Measurements from ENCODE around the gene LRRC75A. TPM values are rescaled to one million over a fixed set of nuclear protein-coding genes. Genes with fewer than 3 reads are reported as not detected.
A peak's percentile ranks its signal among the peaks of the same experiment; 100 is the strongest.

The LRRC75A gene
- total RNA-seq, 2 donors from 2014 or later, result 3.2 to 5.0 TPM

DNA sequence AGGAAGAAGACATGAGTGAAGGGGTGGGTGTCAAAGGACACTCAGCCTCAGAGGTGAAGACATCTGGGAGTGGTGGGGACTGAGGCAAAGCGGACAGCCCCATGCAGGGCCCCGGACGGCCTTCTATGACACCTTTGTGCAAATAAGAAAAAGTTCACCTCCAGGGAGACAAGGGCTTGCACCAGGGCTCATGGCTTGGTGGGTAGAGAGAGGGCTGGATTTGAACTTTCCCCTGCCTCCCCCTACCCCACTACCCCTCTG is 30.5 kb downstream of the LRRC75A start:
- no peaks in the 10 kb centered on the region for H3K9me3 Mint-ChIP-seq
- H3K4me1 ChIP-seq (ENCODE audit: control insufficient read depth, insufficient read depth, low read length), result peaks cover 10% of the 10 kb centered on the region
- TF ChIP-seq, protein P1, sequence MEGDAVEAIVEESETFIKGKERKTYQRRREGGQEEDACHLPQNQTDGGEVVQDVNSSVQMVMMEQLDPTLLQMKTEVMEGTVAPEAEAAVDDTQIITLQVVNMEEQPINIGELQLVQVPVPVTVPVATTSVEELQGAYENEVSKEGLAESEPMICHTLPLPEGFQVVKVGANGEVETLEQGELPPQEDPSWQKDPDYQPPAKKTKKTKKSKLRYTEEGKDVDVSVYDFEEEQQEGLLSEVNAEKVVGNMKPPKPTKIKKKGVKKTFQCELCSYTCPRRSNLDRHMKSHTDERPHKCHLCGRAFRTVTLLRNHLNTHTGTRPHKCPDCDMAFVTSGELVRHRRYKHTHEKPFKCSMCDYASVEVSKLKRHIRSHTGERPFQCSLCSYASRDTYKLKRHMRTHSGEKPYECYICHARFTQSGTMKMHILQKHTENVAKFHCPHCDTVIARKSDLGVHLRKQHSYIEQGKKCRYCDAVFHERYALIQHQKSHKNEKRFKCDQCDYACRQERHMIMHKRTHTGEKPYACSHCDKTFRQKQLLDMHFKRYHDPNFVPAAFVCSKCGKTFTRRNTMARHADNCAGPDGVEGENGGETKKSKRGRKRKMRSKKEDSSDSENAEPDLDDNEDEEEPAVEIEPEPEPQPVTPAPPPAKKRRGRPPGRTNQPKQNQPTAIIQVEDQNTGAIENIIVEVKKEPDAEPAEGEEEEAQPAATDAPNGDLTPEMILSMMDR (conservative IDR thresholded peaks at IDR 0.05), result no peak
- H3K4me1 Mint-ChIP-seq, result peaks cover 16% of the 10 kb centered on the region
- no peaks in the 10 kb centered on the region for H3K27me3 Mint-ChIP-seq (ENCODE audit: insufficient read depth)
- peaks cover 1% of the 10 kb centered on the region for H3K36me3 Mint-ChIP-seq (ENCODE audit: low read depth)
- no peak for DNase-seq
- H3K27me3 ChIP-seq (ENCODE audit: control insufficient read depth, insufficient read depth, low read length, poor library complexity, severe bottlenecking), result no peaks in the 10 kb centered on the region
- H3K27ac ChIP-seq (ENCODE audit: low read depth, low read length), result no peak overlapping the region
- H3K4me3 Mint-ChIP-seq, result no peak overlapping the region
- no peaks in the 10 kb centered on the region for H3K36me3 ChIP-seq (ENCODE audit: control insufficient read depth, insufficient read depth, low read length)
- H3K4me3 ChIP-seq (ENCODE audit: low read length), result no peak overlapping the region
- H3K9ac ChIP-seq (ENCODE audit: extremely low read depth, low read length, poor library complexity, severe bottlenecking), result no peak overlapping the region
- 87 to 90% methylated on average over 3 of the region's 3 CpGs for WGBS, 2 experiments (ENCODE audit: insufficient coverage in 1 of 2, insufficient read length in 1 of 2)
- H3K27ac Mint-ChIP-seq, result no peak overlapping the region
- H3K9me3 ChIP-seq (ENCODE audit: control insufficient read depth, low read length), result no peaks in the 10 kb centered on the region

DNA sequence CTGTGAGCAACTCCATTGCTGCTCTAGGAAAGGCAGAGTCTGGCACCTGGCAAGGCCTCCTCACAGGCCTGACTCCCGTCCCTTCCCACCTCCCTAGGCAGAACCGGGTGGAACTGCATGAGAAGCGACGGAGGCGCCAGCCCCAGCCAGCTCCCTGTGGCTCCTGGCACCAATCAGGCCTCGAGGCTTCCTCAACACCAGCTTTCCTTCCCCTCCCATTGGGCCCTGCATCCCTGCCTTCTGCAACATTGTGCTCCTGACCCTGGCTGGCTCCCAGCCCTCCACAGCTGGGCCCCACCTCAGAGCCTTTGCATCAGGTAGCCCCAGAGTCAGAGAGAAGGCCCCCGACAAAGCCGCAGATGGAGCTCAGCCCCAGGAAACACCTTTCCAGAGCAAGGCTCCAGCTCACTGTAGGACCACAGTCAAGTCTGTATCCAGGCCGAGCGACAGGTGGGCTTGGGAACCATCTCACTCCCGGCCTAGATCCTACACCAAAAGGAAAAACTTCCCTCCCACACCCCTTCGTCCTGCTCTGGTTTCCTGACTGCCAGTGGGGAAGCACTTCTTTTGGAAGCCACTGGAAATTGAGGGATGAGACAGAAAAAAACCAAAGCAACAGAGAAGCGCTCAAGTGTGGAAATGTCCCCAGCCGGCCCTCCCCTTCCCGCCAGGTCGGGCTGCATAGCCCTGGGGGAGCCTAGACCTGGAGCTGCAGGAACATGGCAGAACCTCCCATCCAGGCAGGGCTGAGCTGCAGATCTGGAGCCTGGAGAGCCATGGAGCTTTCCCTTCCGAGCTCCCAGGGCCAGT is 31.0 kb downstream of the LRRC75A start:
- Histone ChIP-seq H3K27me3 (ENCODE audit: control insufficient read depth, insufficient read depth, low read length, poor library complexity, severe bottlenecking) (no peaks in the 10 kb centered on the region), H3K4me1 (ENCODE audit: control insufficient read depth, insufficient read depth, low read length) (peaks cover 10% of the 10 kb centered on the region), H3K4me3 (ENCODE audit: low read length) (no peak overlapping the region), H3K9ac (ENCODE audit: extremely low read depth, low read length, poor library complexity, severe bottlenecking) (no peak overlapping the region), H3K9me3 (ENCODE audit: control insufficient read depth, low read length) (no peaks in the 10 kb centered on the region), H3K27ac (ENCODE audit: low read depth, low read length) (no peak overlapping the region), H3K36me3 (ENCODE audit: control insufficient read depth, insufficient read depth, low read length) (no peaks in the 10 kb centered on the region)
- H3K9me3 Mint-ChIP-seq, result no peaks in the 10 kb centered on the region
- TF ChIP-seq, protein P1 (conservative IDR thresholded peaks at IDR 0.05), result no peak
- no peaks in the 10 kb centered on the region for H3K27me3 Mint-ChIP-seq (ENCODE audit: insufficient read depth)
- WGBS, 2 experiments (ENCODE audit: insufficient coverage in 1 of 2, insufficient read length in 1 of 2), result 93 to 96% methylated on average over 5 to 17 of the region's 17 CpGs
- H3K4me1 Mint-ChIP-seq, result peaks cover 16% of the 10 kb centered on the region
- H3K4me3 Mint-ChIP-seq, result no peak overlapping the region
- DNase-seq, result no peak
- no peak overlapping the region for H3K27ac Mint-ChIP-seq
- peaks cover 1% of the 10 kb centered on the region for H3K36me3 Mint-ChIP-seq (ENCODE audit: low read depth)

DNA sequence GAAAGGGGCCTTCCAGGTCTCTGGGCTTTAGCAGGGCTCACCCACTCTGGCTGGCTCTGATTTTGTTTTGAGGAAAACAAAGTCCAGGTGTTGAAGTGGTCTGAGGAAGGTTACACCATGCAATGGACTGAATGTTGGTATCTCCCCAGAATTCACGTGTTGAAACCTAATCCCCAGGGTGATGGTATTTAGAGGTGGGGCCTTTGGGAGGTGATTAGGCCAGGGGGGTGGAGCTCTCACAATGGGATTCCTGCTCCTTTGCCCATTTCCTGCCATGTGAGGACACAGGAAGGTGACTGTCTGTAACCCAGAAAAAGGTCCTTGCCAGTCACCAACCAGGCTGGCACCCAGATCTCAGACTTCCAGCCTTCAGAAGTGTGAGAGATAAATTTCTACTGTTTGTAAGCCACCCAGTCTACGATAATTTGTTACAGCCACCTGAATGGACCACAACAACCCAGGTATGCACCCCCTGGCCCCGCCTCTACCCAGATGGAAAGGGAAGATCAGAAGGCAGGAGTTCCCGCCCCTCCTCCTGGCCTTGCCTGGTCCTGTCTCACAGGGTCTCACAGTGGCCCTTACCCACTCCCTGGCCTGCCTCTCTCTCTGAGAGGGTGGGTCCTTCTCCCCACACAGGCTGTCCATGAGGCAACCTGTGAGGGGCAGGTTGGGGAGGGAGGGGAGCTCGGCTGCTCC is 32.0 kb downstream of the LRRC75A start:
- H3K36me3 Mint-ChIP-seq (ENCODE audit: low read depth), result peaks cover 1% of the 10 kb centered on the region
- Histone ChIP-seq H3K4me3 (ENCODE audit: low read length) (no peak overlapping the region), H3K27ac (ENCODE audit: low read depth, low read length) (no peak overlapping the region), H3K36me3 (ENCODE audit: control insufficient read depth, insufficient read depth, low read length) (no peaks in the 10 kb centered on the region), H3K9me3 (ENCODE audit: control insufficient read depth, low read length) (no peaks in the 10 kb centered on the region), H3K9ac (ENCODE audit: extremely low read depth, low read length, poor library complexity, severe bottlenecking) (no peak overlapping the region), H3K4me1 (ENCODE audit: control insufficient read depth, insufficient read depth, low read length) (peaks cover 10% of the 10 kb centered on the region), H3K27me3 (ENCODE audit: control insufficient read depth, insufficient read depth, low read length, poor library complexity, severe bottlenecking) (no peaks in the 10 kb centered on the region)
- no peaks in the 10 kb centered on the region for H3K27me3 Mint-ChIP-seq (ENCODE audit: insufficient read depth)
- H3K9me3 Mint-ChIP-seq, result no peaks in the 10 kb centered on the region
- peaks cover 16% of the 10 kb centered on the region for H3K4me1 Mint-ChIP-seq
- peak; percentile 89 for DNase-seq
- H3K4me3 Mint-ChIP-seq, result no peak overlapping the region
- WGBS, 2 experiments (ENCODE audit: insufficient coverage in 1 of 2, insufficient read length in 1 of 2), result 79 to 100% methylated on average over 2 to 5 of the region's 5 CpGs
- H3K27ac Mint-ChIP-seq, result peak overlapping the region; percentile 92
- TF ChIP-seq, protein P1 (conservative IDR thresholded peaks at IDR 0.05), result no peak

Measured in endodermal cell (in vitro differentiated cells).